ENCODE data around the gene TCHHL1. TPM values are rescaled to one million over a fixed set of nuclear protein-coding genes. Genes with fewer than 3 reads are reported as not detected.

The TCHHL1 gene
- total RNA-seq, 1 experiment from 2014 or later, result not detected

- DNase-seq (ENCODE audit: low read depth, low spot score) (no peak), ATAC-seq (peak; percentile 54)
- Histone ChIP-seq H3K9me3 (ENCODE audit: control insufficient read depth in 1 of 2, insufficient read depth in 1 of 2, low read depth in 1 of 2, low read length in 2 of 2) (no peaks in the 10 kb centered on the region), H4K20me1 (ENCODE audit: insufficient read depth) (no peaks in the 10 kb centered on the region), H3K27ac (ENCODE audit: low read depth, low read length) (no peak overlapping the region), H3K9ac (ENCODE audit: low read length) (no peak overlapping the region; the same call in 1 of the 2 replicates), H3K4me2 (ENCODE audit: low read length) (peak overlapping the region; percentile 77), H3K9me2 (ENCODE audit: insufficient read depth) (no peaks in the 10 kb centered on the region), H3K4me3 (replicated peaks in 1 of 2; ENCODE audit: low read depth in 1 of 2, low read length in 2 of 2) (peak overlapping the region; percentile 44 to 58), H3K27me3 (ENCODE audit: insufficient read depth, low read length) (peaks cover 85% of the 10 kb centered on the region), H3K79me2 (ENCODE audit: insufficient read depth, low read length) (no peaks in the 10 kb centered on the region), H3K4me1 (ENCODE audit: control insufficient read depth in 1 of 2, insufficient read depth in 2 of 2, low read length in 2 of 2) (peaks cover 20 to 50% of the 10 kb centered on the region in 2 experiments), H3K36me3 (ENCODE audit: control insufficient read depth in 1 of 2, insufficient read depth in 2 of 2, low read length in 2 of 2) (no peaks in the 10 kb centered on the region), H2AFZ (ENCODE audit: low read depth, low read length, poor library complexity, severe bottlenecking) (peak overlapping the region; percentile 62)
- ChIA-PET CTCF (interaction anchor here (1.0 to 1.7 kb wide), 4 partner anchors 56 to 348 kb away, joined by 3 to 9 read pairs (median 5); no protein-coding TSS in a partner anchor), POLR2A (interaction anchor here (1.5 kb wide), 1 partner anchor 75 kb away, joined by 3 read pairs; no protein-coding TSS in a partner anchor), RAD21 (ENCODE audit: low non-redundant PET in 1 of 2, low total read pairs in 2 of 2, uncharacterized antibody in 2 of 2, unreplicated experiment in 2 of 2) (interaction anchor here in 1 of 2 experiments (0.7 kb wide), 1 partner anchor 56 kb away, joined by 4 read pairs; no protein-coding TSS in a partner anchor)
- no TSS peak for BruUV-seq (replicated peaks)
- TF ChIP-seq EZH2phosphoT487 (IDR thresholded peaks at IDR 0.05; ENCODE audit: borderline replicate concordance), result peak; percentile 73; the same call in 1 of the 2 replicates
- TF ChIP-seq POLR2AphosphoS5 (IDR thresholded peaks at IDR 0.05; ENCODE audit: low read depth, low read length), result no peak
- TF ChIP-seq FOSL1 (IDR thresholded peaks at IDR 0.05; ENCODE audit: low read depth), result no peak
- 0 out of 2 replicates have a peak, but pooled peaks have one; percentile 57 for TF ChIP-seq EZH2 (IDR thresholded peaks at IDR 0.05)
- intact Hi-C loops (cut with micrococcal nuclease), result loop anchor here (2.0 kb wide), 1 partner anchor 62 kb away; no protein-coding TSS in a partner anchor
These were observed 22.1 kb upstream of the TCHHL1 start for GRCh38 chr1:152110860-152111514.

- ChIA-PET RAD21 (ENCODE audit: low non-redundant PET in 1 of 2, low total read pairs in 2 of 2, uncharacterized antibody in 2 of 2, unreplicated experiment in 2 of 2) (no interaction called here), CTCF (interaction anchor here (1.0 to 1.7 kb wide), 4 partner anchors 56 to 348 kb away, joined by 3 to 9 read pairs (median 5); no protein-coding TSS in a partner anchor), POLR2A (interaction anchor here (1.0 to 1.5 kb wide), 3 partner anchors 62 to 76 kb away, joined by 3 to 4 read pairs (median 4); partner anchors contain the start of gene S100A11)
- H3K27ac ChIP-seq (ENCODE audit: low read depth, low read length), result no peak overlapping the region
- no peaks in the 10 kb centered on the region for H3K79me2 ChIP-seq (ENCODE audit: insufficient read depth, low read length)
- no peaks in the 10 kb centered on the region for H4K20me1 ChIP-seq (ENCODE audit: insufficient read depth)
- H3K4me1 ChIP-seq (ENCODE audit: control insufficient read depth in 1 of 2, insufficient read depth in 2 of 2, low read length in 2 of 2), result peaks cover 20 to 50% of the 10 kb centered on the region in 2 experiments
- H2AFZ ChIP-seq (ENCODE audit: low read depth, low read length, poor library complexity, severe bottlenecking), result peak overlapping the region; percentile 62
- peak; percentile 60 for ATAC-seq
- no peak for DNase-seq (ENCODE audit: low read depth, low spot score)
- H3K9me3 ChIP-seq (ENCODE audit: control insufficient read depth in 1 of 2, insufficient read depth in 1 of 2, low read depth in 1 of 2, low read length in 2 of 2), result no peaks in the 10 kb centered on the region
- peak overlapping the region; percentile 44 to 58 for H3K4me3 ChIP-seq (replicated peaks in 1 of 2; ENCODE audit: low read depth in 1 of 2, low read length in 2 of 2)
- H3K9ac ChIP-seq (ENCODE audit: low read length), result no peak overlapping the region; the same call in 1 of the 2 replicates
- peak overlapping the region; percentile 77 for H3K4me2 ChIP-seq (ENCODE audit: low read length)
- no peaks in the 10 kb centered on the region for H3K36me3 ChIP-seq (ENCODE audit: control insufficient read depth in 1 of 2, insufficient read depth in 2 of 2, low read length in 2 of 2)
- intact Hi-C loops (cut with micrococcal nuclease), result loop anchor here (2.0 kb wide), 1 partner anchor 62 kb away; no protein-coding TSS in a partner anchor
- no peaks in the 10 kb centered on the region for H3K9me2 ChIP-seq (ENCODE audit: insufficient read depth)
- no TSS peak for BruUV-seq (replicated peaks)
- peaks cover 81% of the 10 kb centered on the region for H3K27me3 ChIP-seq (ENCODE audit: insufficient read depth, low read length)
- TF ChIP-seq ELF1 (IDR thresholded peaks at IDR 0.05; ENCODE audit: borderline replicate concordance, low read depth) (no peak), EZH2phosphoT487 (IDR thresholded peaks at IDR 0.05; ENCODE audit: borderline replicate concordance) (no peak), CTCF (IDR thresholded peaks at IDR 0.05 in 2 of 3, conservative IDR thresholded peaks at IDR 0.05 in 1 of 3; ENCODE audit: borderline replicate concordance in 1 of 3, insufficient read depth in 1 of 3, low read depth in 2 of 3, low read length in 2 of 3) (no peak), REST (IDR thresholded peaks at IDR 0.05; ENCODE audit: low read depth) (no peak), ZFX (IDR thresholded peaks at IDR 0.05) (no peak), YY1 (IDR thresholded peaks at IDR 0.05; ENCODE audit: extremely low read depth, insufficient replicate concordance, low read depth, low read length) (no peak), TCF7L2 (IDR thresholded peaks at IDR 0.05; ENCODE audit: borderline replicate concordance, extremely low read depth, insufficient read depth, insufficient read length) (peak; percentile 55), MAX (IDR thresholded peaks at IDR 0.05) (peak; percentile 61)
These were observed 21.5 kb upstream of the TCHHL1 start for GRCh38 chr1:152110365-152110859.

Data from HCT116 (cell line).